GM10248 (cell line): Measurements from ENCODE around the gene SFTPB.
"Not testable (repeated sequence)": the region's sequence is repeated elsewhere in the genome, so short reads cannot be mapped to it uniquely, and the experiment has no call there.

Source experiments
- CTCF ChIA-PET: fragments of 300-600 bp; sonication (Branson Sonifier 250); formaldehyde crosslinking; extraction: SDS; loops from one replicate; lab custom pipeline; 2021; ENCODE audit warnings: antibody characterized with exemption; lab: Yijun Ruan, JAX
- POLR2A ChIA-PET: fragments of 350-650 bp; sonication (Branson Sonifier 250); formaldehyde crosslinking; extraction: SDS; loops from one replicate; lab custom pipeline; 2020; ENCODE audit warnings: antibody characterized with exemption; lab: Yijun Ruan, JAX
- DNase-seq: peaks from one replicate; pipeline ENCODE4 v3.0.0; 2012; ENCODE audit errors: extremely low spot score
- CTCF ChIP-seq: IDR thresholded peaks from 2 replicates; pipeline ENCODE4 v1.5.1; 2012; ENCODE audit warnings: mild to moderate bottlenecking, low read depth; ENCODE audit errors: extremely low read depth, missing control alignments, control extremely low read depth

Gene SFTPB

GRCh38 chr2:85662899-85663593, 5.0 kb downstream of the SFTPB start:
- DNase-seq, result no peak
- CTCF ChIA-PET, result interaction anchor here (1.2 to 3.1 kb wide), 4 partner anchors 11 to 26 kb away, joined by 4 to 14 read pairs (median 8); no protein-coding TSS in a partner anchor
- POLR2A ChIA-PET, result no interaction called here
- TF ChIP-seq CTCF, result no peak

DNA sequence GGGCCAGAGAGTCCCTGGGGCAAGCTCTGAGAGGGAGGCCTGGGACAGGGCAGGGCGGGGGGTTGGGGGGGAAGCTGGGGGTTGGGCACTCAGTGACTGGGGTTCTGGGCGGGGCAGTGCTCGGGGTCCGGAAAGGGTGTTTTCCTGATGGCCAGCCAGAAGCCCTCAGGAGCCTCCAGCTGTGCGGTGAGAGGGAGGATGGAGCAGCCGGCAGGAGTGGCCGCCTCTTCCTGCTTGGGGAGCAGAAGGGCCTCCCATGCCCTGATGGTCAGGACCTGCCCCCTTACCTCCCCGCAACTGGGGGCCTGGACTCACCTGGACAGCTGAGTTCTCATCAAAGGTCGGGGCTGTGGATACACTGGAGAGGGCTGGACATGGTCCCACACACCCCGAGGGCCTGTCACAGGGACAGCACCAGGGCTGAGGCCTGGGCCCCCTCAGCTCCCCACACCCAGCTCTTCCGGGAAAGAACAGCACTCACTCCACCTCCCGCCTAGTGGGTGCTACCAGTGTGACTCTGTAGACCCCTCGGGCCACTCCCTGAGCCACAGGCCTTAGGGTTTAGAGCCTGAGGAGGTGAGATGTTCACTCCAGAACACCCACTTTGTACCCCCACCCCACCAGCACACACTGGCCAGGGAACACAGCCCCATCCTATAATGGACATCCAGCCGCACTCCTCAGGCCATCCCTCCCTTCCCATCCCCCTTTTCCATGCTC, 6.7 kb downstream of the SFTPB start:
- CTCF ChIA-PET, result interaction anchor here (0.9 to 5.7 kb wide), 4 partner anchors 10 to 17 kb away, joined by 3 to 28 read pairs (median 4); no protein-coding TSS in a partner anchor

GRCh38 chr2:85660725-85661124, 7.3 kb downstream of the SFTPB start:
- no peak for TF ChIP-seq CTCF
- POLR2A ChIA-PET, result no interaction called here
- CTCF ChIA-PET, result interaction anchor here (0.9 to 6.1 kb wide), 7 partner anchors 9 to 33 kb away, joined by 3 to 47 read pairs (median 4); no protein-coding TSS in a partner anchor
- DNase-seq, result no peak

More for the DNA sequence above, 6.7 kb downstream of the SFTPB start:
- no peak for TF ChIP-seq CTCF
- DNase-seq, result no peak
- POLR2A ChIA-PET, result no interaction called here

DNA sequence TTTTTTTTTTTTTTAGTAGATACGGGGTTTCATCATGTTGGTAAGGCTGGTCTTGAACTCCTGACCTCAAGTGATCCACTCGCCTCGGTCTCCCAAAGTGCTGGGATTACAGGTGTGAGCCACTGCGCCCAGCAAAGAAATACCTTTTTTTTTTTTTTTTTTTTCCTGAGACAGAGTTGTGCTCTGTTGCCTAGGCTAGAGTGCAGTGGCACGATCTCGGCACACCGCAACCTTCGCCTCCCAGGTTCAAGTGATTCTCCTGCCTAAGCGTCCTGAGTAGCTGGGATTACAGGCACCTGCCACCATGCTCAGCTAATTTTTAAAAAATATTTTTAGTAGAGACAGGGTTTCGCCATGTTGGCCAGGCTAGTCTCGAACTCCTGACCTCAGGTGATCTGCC, 7.7 kb downstream of the SFTPB start:
- ChIA-PET CTCF (interaction anchor here (1.2 to 6.1 kb wide), 4 partner anchors 12 to 32 kb away, joined by 3 to 47 read pairs (median 20); no protein-coding TSS in a partner anchor), POLR2A (interaction anchor here (0.6 kb wide), 1 partner anchor 446 kb away, joined by 3 read pairs; the partner anchor contains the start of genes POLR1A and PTCD3)
- DNase-seq, result not testable (repeated sequence)

- ChIA-PET CTCF (interaction anchor here (1.0 to 6.1 kb wide), 10 partner anchors 10 to 155 kb away, joined by 3 to 47 read pairs (median 6); no protein-coding TSS in a partner anchor), POLR2A (interaction anchor here (0.6 kb wide), 1 partner anchor 446 kb away, joined by 3 read pairs; the partner anchor contains the start of genes POLR1A and PTCD3)
- DNase-seq, result no peak
- TF ChIP-seq CTCF, result no peak
Observed at GRCh38 chr2:85659324-85659981, 8.5 kb downstream of the SFTPB start.

DNA sequence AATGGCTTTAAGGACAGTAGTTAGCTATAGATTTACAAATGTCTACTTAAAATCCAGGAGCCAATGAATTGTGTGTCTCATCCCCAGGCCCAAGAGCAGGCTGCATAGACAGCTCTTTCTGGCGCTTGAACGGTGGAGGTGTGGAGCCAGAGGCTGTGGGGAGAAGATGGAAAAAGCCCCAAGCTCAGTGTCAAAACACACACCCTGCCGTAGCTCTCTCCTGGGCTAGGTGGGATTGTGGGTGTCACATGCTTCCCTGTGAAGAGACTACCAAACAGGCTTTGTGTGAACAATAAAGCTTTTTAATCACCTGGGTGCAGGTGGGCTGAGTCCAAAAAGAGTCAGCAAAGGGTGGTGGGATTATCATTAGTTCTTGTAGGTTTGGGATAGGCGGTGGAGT, 10.6 kb downstream of the SFTPB start:
- CTCF ChIA-PET, result interaction anchor here (1.4 to 6.1 kb wide), 6 partner anchors 9 to 50 kb away, joined by 3 to 47 read pairs (median 9); no protein-coding TSS in a partner anchor
- POLR2A ChIA-PET, result not testable (repeated sequence)

GRCh38 chr2:85656468-85656867, 11.5 kb downstream of the SFTPB start:
- no peak for DNase-seq
- TF ChIP-seq CTCF, result no peak
- CTCF ChIA-PET, result interaction anchor here (1.4 to 6.1 kb wide), 5 partner anchors 8 to 51 kb away, joined by 3 to 47 read pairs (median 14); no protein-coding TSS in a partner anchor

More for the DNA sequence above, 10.6 kb downstream of the SFTPB start:
- not testable (repeated sequence) for DNase-seq

More at GRCh38 chr2:85656468-85656867, 11.5 kb downstream of the SFTPB start:
- POLR2A ChIA-PET, result no interaction called here
